Ectodermal cell (in vitro differentiated cells): ENCODE results near the gene AASS.

Source experiments
- H3K27ac ChIP-seq: 2 replicates; pipeline ENCODE4 v1.7.0; 2013; ENCODE audit warnings: mild to moderate bottlenecking, low read depth, low read length; ENCODE audit not compliant: insufficient read depth, poor library complexity, severe bottlenecking
- H3K27me3 ChIP-seq: 2 replicates; pipeline ENCODE4 v1.7.0; 2013; ENCODE audit warnings: mild to moderate bottlenecking, low read length; ENCODE audit not compliant: insufficient read depth, control insufficient read depth, poor library complexity, severe bottlenecking
- H3K36me3 ChIP-seq: one replicate; pipeline ENCODE4 v1.7.0; 2013; ENCODE audit warnings: low read length; ENCODE audit not compliant: control insufficient read depth, insufficient read depth
- H3K4me1 ChIP-seq: one replicate; pipeline ENCODE4 v1.7.0; 2013; ENCODE audit warnings: low read length; ENCODE audit not compliant: control insufficient read depth, insufficient read depth
- H3K4me3 ChIP-seq: 2 replicates; pipeline ENCODE4 v1.7.0; 2013; ENCODE audit warnings: low read depth, low read length, control low read depth; ENCODE audit not compliant: insufficient read depth
- H3K9me3 ChIP-seq: 2 replicates; pipeline ENCODE4 v1.7.0; 2013; ENCODE audit warnings: mild to moderate bottlenecking, low read length, moderate library complexity; ENCODE audit not compliant: control insufficient read depth
- WGBS, 2 experiments: methylation state at CpG; one replicate each; pipeline ENCODE4 v1.1.7; 2013; ENCODE audit warnings: missing lambda C conversion rate in 2 of 2; 5-methylcytosine and 5-hydroxymethylcytosine counted together

AASS gene

DNA sequence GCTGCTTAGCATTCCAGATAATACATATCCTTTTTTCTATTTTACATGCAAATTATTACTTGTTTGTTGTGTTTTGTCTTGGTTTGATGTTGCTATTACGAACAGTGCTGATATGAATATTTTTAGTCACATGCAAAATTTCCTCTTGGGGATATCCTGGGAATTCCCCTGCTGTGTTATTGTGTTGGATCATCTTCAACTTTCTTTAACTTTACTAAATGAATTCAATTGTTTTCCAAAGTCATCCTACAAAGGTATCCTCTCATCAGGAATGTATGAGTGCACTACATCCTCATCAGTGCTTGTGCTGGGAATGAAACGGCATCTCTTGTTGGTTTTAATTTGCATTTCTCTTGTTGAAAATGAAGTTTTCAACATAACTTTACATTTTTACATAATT, 87.1 kb downstream of the AASS start:
- Histone ChIP-seq H3K27me3 (no peaks in the 10 kb centered on the region), H3K4me1 (no peaks in the 10 kb centered on the region), H3K9me3 (no peaks in the 10 kb centered on the region), H3K36me3 (peaks cover 22% of the 10 kb centered on the region), H3K4me3 (no peak overlapping the region), H3K27ac (no peak overlapping the region)
- WGBS, 2 experiments, result 86 to 100% methylated on average over 1 to 2 of the region's 2 CpGs

DNA sequence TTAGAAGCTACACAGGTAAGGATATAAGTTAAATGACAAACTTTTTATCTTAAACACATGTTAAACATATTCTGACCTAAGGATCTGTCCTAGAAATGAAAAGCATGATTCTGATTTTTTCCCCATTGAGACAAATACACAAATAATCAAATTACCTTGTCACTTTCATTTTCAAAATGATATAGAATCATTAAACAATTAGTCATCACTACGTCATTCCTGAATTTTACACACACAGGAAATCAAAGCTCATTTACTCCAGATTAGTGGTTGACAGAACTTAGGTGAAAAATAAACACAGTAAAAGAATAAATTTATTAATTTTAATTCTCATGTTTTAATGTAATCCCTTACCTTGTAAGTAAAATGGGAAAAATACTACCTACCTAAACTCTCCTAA, 89.0 kb downstream of the AASS start:
- WGBS, 2 experiments, result 100% methylated on average over 1 of the region's 1 CpG
- peaks cover 18% of the 10 kb centered on the region for H3K36me3 ChIP-seq
- no peaks in the 10 kb centered on the region for H3K27me3 ChIP-seq
- no peak overlapping the region for H3K27ac ChIP-seq
- H3K9me3 ChIP-seq, result no peaks in the 10 kb centered on the region
- H3K4me3 ChIP-seq, result no peak overlapping the region
- H3K4me1 ChIP-seq, result no peaks in the 10 kb centered on the region

DNA sequence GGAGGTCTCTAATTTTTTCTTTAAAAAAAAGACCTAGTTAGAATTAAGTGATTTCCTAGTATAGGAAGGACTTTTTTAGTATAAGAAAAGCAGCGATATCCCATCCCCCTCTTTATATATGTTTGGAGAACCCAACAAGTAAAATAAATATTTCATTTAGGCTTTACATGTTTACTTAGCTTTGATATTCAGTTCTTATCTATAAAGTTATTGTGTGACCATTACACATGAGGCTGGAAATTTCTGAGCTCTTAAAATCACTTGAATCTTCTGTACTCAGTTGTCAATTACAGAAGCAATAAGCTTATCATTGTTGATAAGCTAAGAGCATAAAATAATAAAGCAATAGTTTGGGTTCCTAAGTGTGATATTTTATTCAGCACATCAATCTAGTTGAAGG, 89.7 kb downstream of the AASS start:
- H3K36me3 ChIP-seq, result peaks cover 15% of the 10 kb centered on the region
- no peaks in the 10 kb centered on the region for H3K4me1 ChIP-seq
- no peak overlapping the region for H3K4me3 ChIP-seq
- H3K9me3 ChIP-seq, result no peaks in the 10 kb centered on the region
- no CpG with 5 or more reads among the region's 1 CpG for WGBS, 2 experiments
- no peaks in the 10 kb centered on the region for H3K27me3 ChIP-seq
- no peak overlapping the region for H3K27ac ChIP-seq

DNA sequence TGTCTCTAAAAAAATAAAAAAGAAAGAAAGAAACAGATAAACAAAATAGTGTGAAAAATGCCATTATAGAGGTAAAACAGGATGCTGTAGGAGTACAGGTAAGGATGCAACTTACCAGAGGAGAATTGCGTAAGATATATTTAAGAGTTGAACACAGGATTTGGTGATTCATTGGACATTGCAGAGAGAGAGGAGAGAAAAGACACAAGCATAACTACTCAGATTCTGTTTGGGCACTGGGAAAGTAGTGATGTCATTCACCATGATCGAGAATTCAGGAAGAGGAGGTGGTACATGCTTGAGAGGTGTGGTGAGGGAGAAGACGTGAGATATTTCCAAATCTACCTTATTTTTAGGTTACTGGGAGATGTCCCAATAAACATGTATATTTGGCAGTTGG, 97.6 kb downstream of the AASS start:
- Histone ChIP-seq H3K4me1 (no peaks in the 10 kb centered on the region), H3K36me3 (peaks cover 14% of the 10 kb centered on the region), H3K27ac (no peak overlapping the region), H3K4me3 (no peak overlapping the region), H3K27me3 (no peaks in the 10 kb centered on the region), H3K9me3 (no peaks in the 10 kb centered on the region)
- 92 to 94% methylated on average over 3 of the region's 3 CpGs for WGBS, 2 experiments

DNA sequence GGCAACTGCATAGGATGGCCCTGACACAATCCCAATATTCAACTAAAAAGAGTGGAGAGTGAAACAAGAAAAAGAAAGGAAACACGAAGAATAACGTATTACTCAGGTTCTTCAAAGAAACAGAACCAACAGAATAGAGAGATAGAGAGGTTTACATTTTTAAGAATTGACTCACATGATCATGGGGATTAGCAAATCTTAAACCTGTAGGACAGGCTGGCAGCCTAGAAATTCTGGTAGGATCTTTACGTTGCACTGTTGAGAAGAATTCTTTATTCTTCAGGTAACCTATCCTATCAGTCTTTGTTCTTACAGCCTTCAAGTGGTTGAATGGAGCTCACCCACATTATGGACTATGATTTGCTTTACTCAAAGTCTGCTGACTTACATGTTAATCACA, 103.9 kb downstream of the AASS start:
- Histone ChIP-seq H3K27me3 (no peaks in the 10 kb centered on the region), H3K4me3 (no peak overlapping the region), H3K36me3 (peaks cover 19% of the 10 kb centered on the region), H3K4me1 (no peaks in the 10 kb centered on the region), H3K27ac (no peak overlapping the region), H3K9me3 (no peaks in the 10 kb centered on the region)
- 91 to 94% methylated on average over 3 of the region's 3 CpGs for WGBS, 2 experiments

DNA sequence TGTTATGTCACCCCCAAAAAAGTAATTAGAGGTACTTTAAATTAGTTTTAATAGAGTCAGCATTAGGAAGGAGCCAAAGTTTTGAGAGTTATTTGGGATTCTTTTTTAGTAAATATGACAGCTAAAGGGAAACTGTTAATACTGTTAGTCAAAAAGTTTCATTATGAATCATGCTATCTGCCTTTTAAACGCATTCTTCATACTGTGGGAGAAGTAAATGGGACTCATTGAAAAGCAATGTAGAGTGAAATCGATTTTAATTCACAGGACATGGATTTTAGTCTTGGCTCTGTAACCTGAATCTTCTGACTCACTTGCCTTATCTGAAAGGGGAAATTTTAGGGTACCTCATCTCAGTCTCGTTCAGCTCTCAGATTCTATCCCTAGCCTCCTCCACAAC, 105.1 kb downstream of the AASS start:
- Histone ChIP-seq H3K27ac (no peak overlapping the region), H3K4me3 (no peak overlapping the region), H3K4me1 (no peaks in the 10 kb centered on the region), H3K9me3 (no peaks in the 10 kb centered on the region), H3K27me3 (no peaks in the 10 kb centered on the region), H3K36me3 (peaks cover 13% of the 10 kb centered on the region)
- WGBS, 2 experiments, result 92 to 98% methylated on average over 3 of the region's 3 CpGs

DNA sequence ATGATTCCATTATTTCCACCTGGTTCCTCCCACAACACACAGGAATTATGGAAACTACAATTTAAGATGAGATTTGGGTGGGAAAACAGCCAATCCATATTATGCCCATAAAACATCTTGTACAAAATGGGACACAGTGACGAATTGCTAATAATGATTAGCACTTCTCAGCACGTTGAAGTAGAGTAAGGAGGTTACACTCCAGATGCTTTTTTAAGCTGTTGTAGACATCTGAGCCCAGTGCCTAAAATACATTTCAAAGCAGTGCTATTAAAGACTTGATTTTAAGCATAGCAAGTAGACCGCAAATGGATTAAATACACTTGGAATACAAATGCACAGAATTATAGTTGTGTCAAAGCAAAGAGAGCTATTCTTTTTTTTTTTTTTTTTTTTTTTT, 105.9 kb downstream of the AASS start:
- H3K9me3 ChIP-seq, result no peaks in the 10 kb centered on the region
- WGBS, 2 experiments, result 97 to 100% methylated on average over 2 to 3 of the region's 3 CpGs

DNA sequence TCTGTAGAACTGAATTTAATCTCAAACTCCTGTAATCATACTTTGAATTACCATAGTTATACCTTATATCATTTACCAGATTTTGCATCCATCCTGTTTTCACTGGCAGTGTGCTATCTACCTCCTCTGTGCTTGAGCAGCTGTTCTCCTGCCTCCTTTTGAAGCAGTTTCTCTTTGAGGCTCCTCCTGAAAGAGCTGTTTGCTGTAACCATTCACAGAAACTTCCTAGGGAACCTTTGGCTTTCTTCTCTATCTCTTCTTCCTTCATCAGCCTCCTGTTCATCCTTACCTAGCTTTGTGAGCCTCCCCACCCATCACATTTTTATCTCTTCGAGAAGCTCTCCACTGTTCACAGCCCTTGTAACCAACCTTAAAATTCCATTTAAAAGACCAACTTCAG, 108.2 kb downstream of the AASS start:
- 89 to 97% methylated on average over 1 of the region's 1 CpG for WGBS, 2 experiments

More for the DNA sequence above, 105.9 kb downstream of the AASS start:
- H3K27ac ChIP-seq, result no peak overlapping the region
- H3K4me1 ChIP-seq, result no peaks in the 10 kb centered on the region
- H3K4me3 ChIP-seq, result no peak overlapping the region
- no peaks in the 10 kb centered on the region for H3K27me3 ChIP-seq
- peaks cover 7% of the 10 kb centered on the region for H3K36me3 ChIP-seq

DNA sequence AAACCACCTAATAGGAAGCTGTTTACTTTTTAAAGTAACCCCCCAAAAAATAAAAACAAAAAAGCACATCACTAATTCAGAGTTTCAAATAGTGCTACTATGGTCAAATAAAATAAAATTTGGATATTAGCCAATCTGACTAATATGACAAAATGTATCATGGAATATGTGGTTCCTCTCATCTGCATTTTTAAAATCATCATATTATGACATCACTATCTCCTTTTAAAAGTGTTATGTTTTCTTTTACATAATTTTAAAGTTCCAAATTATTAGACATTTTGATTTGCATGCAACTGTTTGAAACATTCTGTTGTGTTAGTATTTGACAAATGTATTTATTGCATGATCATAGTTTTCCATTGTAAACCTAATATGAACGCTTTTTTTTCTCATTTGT, 110.4 kb downstream of the AASS start:
- no peaks in the 10 kb centered on the region for H3K36me3 ChIP-seq
- no peaks in the 10 kb centered on the region for H3K9me3 ChIP-seq
- H3K4me3 ChIP-seq, result no peak overlapping the region
- H3K27me3 ChIP-seq, result no peaks in the 10 kb centered on the region
- H3K4me1 ChIP-seq, result no peaks in the 10 kb centered on the region
- WGBS, 2 experiments, result 91 to 100% methylated on average over 1 of the region's 1 CpG
- no peak overlapping the region for H3K27ac ChIP-seq

More for the DNA sequence above, 108.2 kb downstream of the AASS start:
- H3K9me3 ChIP-seq, result no peaks in the 10 kb centered on the region
- no peak overlapping the region for H3K27ac ChIP-seq
- no peaks in the 10 kb centered on the region for H3K4me1 ChIP-seq
- H3K36me3 ChIP-seq, result peaks cover 3% of the 10 kb centered on the region
- H3K27me3 ChIP-seq, result no peaks in the 10 kb centered on the region
- no peak overlapping the region for H3K4me3 ChIP-seq

DNA sequence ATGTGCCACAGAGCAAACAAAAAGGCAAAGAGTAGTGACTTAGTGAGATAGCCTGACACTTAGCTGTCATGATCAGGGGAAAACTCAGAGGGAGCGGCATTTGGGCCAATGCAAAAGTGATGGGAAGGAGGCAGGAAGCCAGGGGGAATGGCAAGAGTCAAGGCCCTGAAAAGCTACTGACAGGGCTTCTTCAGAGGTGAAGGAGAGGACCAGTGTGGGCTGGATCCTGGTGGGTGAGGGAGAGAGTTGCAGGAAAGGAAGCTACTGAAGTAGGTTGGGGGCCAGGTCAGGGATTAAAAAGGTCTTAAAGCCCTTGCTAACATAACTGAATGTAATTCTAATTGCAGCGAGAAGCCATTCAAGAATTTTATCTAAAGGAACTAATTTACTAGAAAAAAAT, 117.0 kb downstream of the AASS start:
- H3K27me3 ChIP-seq, result no peaks in the 10 kb centered on the region

More for the DNA sequence above, 117.0 kb downstream of the AASS start:
- Histone ChIP-seq H3K9me3 (no peaks in the 10 kb centered on the region), H3K27ac (no peak overlapping the region), H3K4me3 (no peak overlapping the region), H3K4me1 (no peaks in the 10 kb centered on the region), H3K36me3 (no peaks in the 10 kb centered on the region)
- 91 to 93% methylated on average over 1 of the region's 2 CpGs for WGBS, 2 experiments
